ENCODE results near the gene FBXO7.

Gene FBXO7

GRCh38 chr22:32518848-32519247 is 44.2 kb downstream of the FBXO7 start:
- Histone ChIP-seq H3K27ac (no peak overlapping the region), H3K4me2 (no peak overlapping the region), H4K20me1 (no peaks in the 10 kb centered on the region), H3K9ac (no peak overlapping the region), H3K9me3 (replicated peaks in 1 of 11) (peaks cover 0 to 6% (median 0%) of the 10 kb centered on the region in 11 experiments; a peak in 1 of 22 replicates), H3K27me3 (no peaks in the 10 kb centered on the region), H3K4me3 (no peak overlapping the region), H3K4me1 (no peaks in the 10 kb centered on the region), H3K36me3 (0 out of 22 replicates have a peak, but pooled peaks cover 0 to 4% (median 0%) of the 10 kb centered on the region in 11 experiments)
- TF ChIP-seq Cebpa-rat (IDR thresholded peaks at IDR 0.05), result no peak

GRCh38 chr22:32520612-32521011 is 46.0 kb downstream of the FBXO7 start:
- Histone ChIP-seq H3K4me1 (no peaks in the 10 kb centered on the region), H3K9ac (no peak overlapping the region), H3K4me3 (no peak overlapping the region), H3K27ac (no peak overlapping the region), H4K20me1 (no peaks in the 10 kb centered on the region), H3K36me3 (0 out of 22 replicates have a peak, but pooled peaks cover 0 to 4% (median 0%) of the 10 kb centered on the region in 11 experiments), H3K9me3 (replicated peaks in 1 of 11) (peaks cover 0 to 3% (median 0%) of the 10 kb centered on the region in 11 experiments; a peak in 3 of 22 replicates), H3K27me3 (no peaks in the 10 kb centered on the region), H3K4me2 (no peak overlapping the region)
- no peak for TF ChIP-seq Cebpa-rat (IDR thresholded peaks at IDR 0.05)

- Histone ChIP-seq H3K9me3 (replicated peaks in 1 of 11) (no peaks in the 10 kb centered on the region; a peak in 2 of 22 replicates), H3K36me3 (0 out of 22 replicates have a peak, but pooled peaks cover 0 to 4% (median 0%) of the 10 kb centered on the region in 11 experiments), H3K4me3 (no peak overlapping the region), H3K4me1 (no peaks in the 10 kb centered on the region), H3K9ac (no peak overlapping the region), H4K20me1 (no peaks in the 10 kb centered on the region), H3K27me3 (no peaks in the 10 kb centered on the region), H3K27ac (no peak overlapping the region), H3K4me2 (no peak overlapping the region)
- TF ChIP-seq Cebpa-rat (IDR thresholded peaks at IDR 0.05), result no peak
Measured at GRCh38 chr22:32522237-32522636, 47.6 kb downstream of the FBXO7 start.

DNA sequence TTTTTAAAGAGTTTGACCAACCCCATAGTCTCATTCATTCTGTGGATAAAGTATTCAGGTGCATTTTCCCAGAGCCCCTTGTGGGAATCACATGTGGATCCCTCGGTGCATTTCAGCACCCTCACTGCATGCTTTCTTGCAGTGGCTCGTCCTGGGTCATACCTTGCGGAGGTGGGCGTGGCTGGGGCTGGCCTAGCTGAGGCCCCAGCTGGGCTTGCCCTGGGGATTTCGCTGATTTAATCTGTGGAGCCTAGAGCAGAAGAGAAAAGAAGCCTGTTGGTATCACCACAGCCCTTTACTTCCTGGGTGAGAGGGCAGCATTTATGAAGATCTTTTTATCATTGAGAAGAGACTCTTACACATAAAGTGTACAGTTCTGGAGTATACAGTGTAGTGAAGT is 53.1 kb downstream of the FBXO7 start:
- Histone ChIP-seq H3K4me3 (no peak overlapping the region), H3K9ac (peak overlapping the region in 1 of 11 experiments; percentile 29; a peak in 1 of 22 replicates), H3K4me1 (peaks cover 0 to 33% (median 10%) of the 10 kb centered on the region in 10 experiments; a peak in 12 of 20 replicates), H3K27me3 (no peaks in the 10 kb centered on the region), H4K20me1 (peaks cover 0 to 5% (median 0%) of the 10 kb centered on the region in 11 experiments; a peak in 2 of 22 replicates), H3K27ac (no peak overlapping the region), H3K36me3 (no peaks in the 10 kb centered on the region), H3K4me2 (no peak overlapping the region), H3K9me3 (replicated peaks in 1 of 11) (no peaks in the 10 kb centered on the region; a peak in 2 of 22 replicates)
- TF ChIP-seq Cebpa-rat (IDR thresholded peaks at IDR 0.05), result no peak

DNA sequence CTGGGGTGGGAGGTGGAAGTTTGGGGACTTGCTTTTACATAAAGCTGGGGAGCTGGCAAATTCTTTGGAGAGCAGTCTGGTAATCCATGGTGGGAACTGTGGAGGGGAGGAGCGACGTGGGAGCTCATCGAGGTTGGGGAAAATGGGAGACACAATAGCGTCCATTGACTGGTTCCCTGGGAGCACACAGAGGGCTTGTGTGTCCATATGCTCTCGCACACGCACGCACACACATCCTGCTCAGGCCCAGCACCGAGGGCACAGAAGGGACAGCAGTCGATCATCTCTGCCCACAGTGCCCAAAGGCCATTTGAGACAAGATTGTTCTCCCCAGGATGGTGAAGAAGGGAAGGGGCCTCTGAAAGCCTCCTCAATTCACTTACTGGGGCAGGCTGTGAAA is 53.7 kb downstream of the FBXO7 start:
- peaks cover 0 to 5% (median 0%) of the 10 kb centered on the region in 11 experiments; a peak in 2 of 22 replicates for H4K20me1 ChIP-seq

DNA sequence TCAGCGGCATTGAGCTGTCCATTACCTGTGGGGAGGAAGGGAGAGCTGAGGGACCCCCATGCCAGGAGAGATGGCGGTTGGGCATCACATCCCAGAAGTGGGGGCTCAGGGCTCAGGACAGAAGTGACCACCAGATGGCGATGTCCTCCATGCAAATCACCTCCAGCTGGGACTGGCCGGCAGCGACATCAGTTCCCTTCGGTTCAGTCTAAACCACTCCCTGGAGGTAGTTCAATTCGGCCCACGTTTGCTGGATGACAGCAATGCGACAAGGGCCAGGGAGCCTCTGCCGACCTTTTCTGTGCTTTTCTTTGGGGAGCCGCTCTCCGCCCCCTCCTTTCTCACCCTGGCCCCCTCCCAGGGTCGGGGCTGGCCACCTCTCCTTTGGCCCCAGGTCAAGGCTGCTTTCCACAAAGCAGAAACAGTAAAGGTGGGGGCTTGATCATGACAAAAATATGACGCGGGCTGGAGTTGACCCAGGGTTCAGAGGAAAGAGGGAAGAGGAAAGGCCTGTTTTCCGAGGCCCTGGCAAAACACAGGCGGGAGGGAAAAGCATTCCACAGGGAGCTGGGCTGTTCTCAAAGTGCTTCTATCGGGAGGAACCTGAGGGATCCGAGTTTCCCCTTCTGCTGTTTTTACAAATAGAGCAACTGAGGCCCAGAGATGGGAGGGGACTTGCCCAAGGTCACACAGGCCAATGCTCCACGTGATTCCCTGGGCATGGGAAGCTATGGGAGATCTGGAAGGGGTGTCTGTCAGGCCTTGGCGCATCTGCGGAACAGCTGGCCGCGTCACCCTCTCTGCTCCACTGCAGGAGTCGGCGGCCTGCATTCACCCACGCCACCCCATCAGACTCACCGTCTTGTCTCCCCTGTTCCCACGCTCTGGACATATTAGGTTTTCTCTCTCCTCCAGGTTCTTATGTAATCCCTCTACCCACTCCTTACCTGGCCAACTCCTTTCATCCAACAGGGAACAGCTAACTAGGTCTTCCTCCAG is 54.7 kb downstream of the FBXO7 start:
- Histone ChIP-seq H3K4me2 (peak overlapping the region in 7 of 11 experiments; percentile 11 to 38 (median 24); a peak in 8 of 22 replicates), H3K9ac (no peak overlapping the region), H3K36me3 (no peaks in the 10 kb centered on the region), H3K27me3 (no peaks in the 10 kb centered on the region), H4K20me1 (peaks cover 0 to 5% (median 0%) of the 10 kb centered on the region in 11 experiments; a peak in 2 of 22 replicates), H3K4me1 (peaks cover 0 to 33% (median 10%) of the 10 kb centered on the region in 10 experiments; a peak in 12 of 20 replicates), H3K9me3 (replicated peaks in 1 of 11) (no peaks in the 10 kb centered on the region; a peak in 2 of 22 replicates), H3K27ac (no peak overlapping the region), H3K4me3 (no peak overlapping the region)
- no peak for TF ChIP-seq Cebpa-rat (IDR thresholded peaks at IDR 0.05)

More for the DNA sequence above, 53.7 kb downstream of the FBXO7 start:
- H3K9ac ChIP-seq, result no peak overlapping the region
- H3K27me3 ChIP-seq, result no peaks in the 10 kb centered on the region
- no peaks in the 10 kb centered on the region for H3K36me3 ChIP-seq
- no peaks in the 10 kb centered on the region; a peak in 2 of 22 replicates for H3K9me3 ChIP-seq (replicated peaks in 1 of 11)
- H3K27ac ChIP-seq, result no peak overlapping the region
- no peak for TF ChIP-seq Cebpa-rat (IDR thresholded peaks at IDR 0.05)
- H3K4me1 ChIP-seq, result peaks cover 0 to 33% (median 10%) of the 10 kb centered on the region in 10 experiments; a peak in 12 of 20 replicates
- no peak overlapping the region for H3K4me2 ChIP-seq
- H3K4me3 ChIP-seq, result no peak overlapping the region

DNA sequence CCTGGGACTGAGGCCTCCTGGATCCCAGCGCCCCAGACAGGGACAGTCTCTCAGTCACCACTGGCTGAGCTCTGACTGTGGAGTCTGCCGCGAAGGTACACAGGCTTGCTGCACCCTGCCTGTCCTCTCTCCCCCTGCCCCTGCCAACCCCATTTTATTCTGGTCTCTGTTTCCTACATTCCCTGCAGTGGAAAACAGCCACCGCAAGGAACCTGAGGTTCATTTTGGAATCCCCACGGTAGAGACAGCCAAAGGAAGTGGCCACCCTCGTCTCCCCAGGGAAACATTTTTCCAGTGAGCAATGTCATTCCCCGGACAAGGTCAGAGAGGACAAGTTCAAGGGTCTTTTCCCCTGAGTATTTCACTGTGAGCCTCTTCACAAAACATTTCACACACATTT is 56.6 kb downstream of the FBXO7 start:
- Histone ChIP-seq H3K4me1 (peaks cover 0 to 33% (median 10%) of the 10 kb centered on the region in 10 experiments; a peak in 12 of 20 replicates), H3K27ac (no peak overlapping the region), H3K27me3 (no peaks in the 10 kb centered on the region), H3K4me3 (no peak overlapping the region), H3K4me2 (peak overlapping the region in 6 of 11 experiments; percentile 3 to 43 (median 16); a peak in 7 of 22 replicates), H3K9ac (peak overlapping the region in 2 of 11 experiments; percentile 3 to 8; a peak in 1 of 22 replicates), H4K20me1 (peaks cover 0 to 5% (median 0%) of the 10 kb centered on the region in 11 experiments; a peak in 2 of 22 replicates), H3K36me3 (no peaks in the 10 kb centered on the region), H3K9me3 (replicated peaks in 1 of 11) (no peaks in the 10 kb centered on the region)
- no peak for TF ChIP-seq Cebpa-rat (IDR thresholded peaks at IDR 0.05)

- Histone ChIP-seq H3K4me3 (no peak overlapping the region), H3K27ac (no peak overlapping the region), H3K9ac (peak overlapping the region in 1 of 11 experiments; percentile 3; a peak in 1 of 22 replicates), H4K20me1 (peaks cover 0 to 5% (median 0%) of the 10 kb centered on the region in 11 experiments; a peak in 2 of 22 replicates), H3K27me3 (no peaks in the 10 kb centered on the region), H3K36me3 (no peaks in the 10 kb centered on the region), H3K4me1 (peaks cover 0 to 33% (median 10%) of the 10 kb centered on the region in 10 experiments; a peak in 12 of 20 replicates), H3K4me2 (peak overlapping the region in 5 of 11 experiments; percentile 7 to 28 (median 19); a peak in 5 of 22 replicates), H3K9me3 (replicated peaks in 1 of 11) (no peaks in the 10 kb centered on the region)
- no peak for TF ChIP-seq Cebpa-rat (IDR thresholded peaks at IDR 0.05)
Measured at GRCh38 chr22:32531931-32532819, 57.6 kb downstream of the FBXO7 start.
